HG03520 (cell line): ENCODE results near the gene IL19.
"Not testable (repeated sequence)": the region's sequence is repeated elsewhere in the genome, so short reads cannot be mapped to it uniquely, and the experiment has no call there.

Experiments
- ATAC-seq: cut with Tn5 transposase; IDR thresholded peaks from one replicate; pipeline ENCODE4 v1.9.1; 2021; ENCODE audit warnings: mild to moderate bottlenecking, moderate library complexity; ENCODE audit not compliant: unreplicated experiment

IL19 gene

DNA sequence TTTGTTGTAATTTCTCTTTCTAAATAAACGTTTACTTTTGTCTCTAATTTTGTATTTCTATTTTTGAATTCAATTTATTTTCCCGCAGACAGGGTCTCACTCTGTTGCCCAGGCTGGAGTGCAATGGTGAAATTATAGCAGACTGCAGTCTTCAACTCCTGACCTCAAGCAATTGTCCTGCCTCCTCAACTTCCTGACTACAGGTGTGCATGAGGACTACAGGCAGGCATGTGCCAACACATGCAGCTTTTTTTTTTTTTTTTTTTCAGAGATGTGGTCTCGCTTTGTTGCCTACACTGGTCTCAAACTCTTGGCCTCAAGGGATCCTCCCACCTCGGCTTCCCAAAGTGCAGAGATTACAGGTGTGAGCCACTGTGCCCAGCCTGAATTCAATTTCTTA is 58.2 kb downstream of the IL19 start:
- ATAC-seq = no peak

DNA sequence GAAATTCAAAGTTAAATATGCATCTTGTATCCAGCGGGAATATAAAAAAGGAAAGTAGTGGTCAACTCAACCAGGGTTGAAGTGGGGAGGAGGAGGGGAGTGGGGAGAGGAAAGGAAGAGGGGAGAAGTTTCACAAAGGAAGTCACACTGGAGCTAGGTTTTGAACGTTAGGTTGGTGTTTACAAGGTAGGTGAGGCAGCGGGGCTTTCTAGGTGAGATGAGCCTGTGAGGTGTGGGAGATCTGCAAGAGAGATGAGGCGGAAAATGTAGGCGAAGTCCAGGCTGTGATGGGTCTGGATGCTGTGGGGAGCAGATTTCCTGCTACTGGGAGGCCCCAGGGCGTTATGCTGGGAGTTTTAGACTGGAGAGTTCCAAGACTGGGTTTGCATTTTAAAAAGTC is 58.7 kb downstream of the IL19 start:
- no peak for ATAC-seq

DNA sequence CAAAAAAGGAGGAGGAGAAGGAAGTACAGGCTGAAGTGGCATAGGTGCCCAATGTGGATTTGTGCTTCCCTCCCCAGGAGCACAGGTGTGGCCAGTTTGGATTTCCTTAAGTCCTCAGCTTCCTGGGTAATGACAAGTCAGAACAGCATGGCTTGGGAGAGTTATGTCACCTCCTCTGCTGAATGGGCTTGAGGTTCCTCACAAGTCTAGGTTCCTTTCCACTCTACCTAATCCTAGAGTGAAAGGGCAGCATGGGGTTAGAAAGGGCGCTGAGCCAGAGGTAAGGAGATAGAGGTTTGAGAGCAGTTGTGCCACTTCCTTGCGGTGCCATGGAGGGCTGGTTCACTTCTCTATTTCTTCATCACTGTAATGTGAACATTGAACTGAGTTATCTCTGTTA is 59.3 kb downstream of the IL19 start:
- ATAC-seq = no peak

DNA sequence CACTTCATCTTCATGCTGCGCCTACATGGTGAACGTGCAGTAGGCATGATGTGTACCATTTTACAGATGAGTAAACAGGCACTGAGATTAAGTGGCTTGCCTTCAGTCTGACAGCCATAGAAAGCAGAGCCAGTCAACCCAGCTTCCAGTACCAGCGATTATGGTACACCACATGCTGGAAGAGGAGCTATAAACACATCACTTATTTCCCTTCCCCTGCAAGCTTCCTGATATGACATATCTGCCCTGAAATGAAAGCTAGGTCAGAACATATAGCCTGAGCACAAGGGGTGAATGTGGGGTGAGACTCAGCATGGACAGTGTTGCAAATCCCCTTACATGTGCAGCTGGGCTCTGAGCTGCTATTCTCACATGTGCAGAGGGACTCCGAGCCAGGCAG is 61.1 kb downstream of the IL19 start:
- ATAC-seq = no peak

DNA sequence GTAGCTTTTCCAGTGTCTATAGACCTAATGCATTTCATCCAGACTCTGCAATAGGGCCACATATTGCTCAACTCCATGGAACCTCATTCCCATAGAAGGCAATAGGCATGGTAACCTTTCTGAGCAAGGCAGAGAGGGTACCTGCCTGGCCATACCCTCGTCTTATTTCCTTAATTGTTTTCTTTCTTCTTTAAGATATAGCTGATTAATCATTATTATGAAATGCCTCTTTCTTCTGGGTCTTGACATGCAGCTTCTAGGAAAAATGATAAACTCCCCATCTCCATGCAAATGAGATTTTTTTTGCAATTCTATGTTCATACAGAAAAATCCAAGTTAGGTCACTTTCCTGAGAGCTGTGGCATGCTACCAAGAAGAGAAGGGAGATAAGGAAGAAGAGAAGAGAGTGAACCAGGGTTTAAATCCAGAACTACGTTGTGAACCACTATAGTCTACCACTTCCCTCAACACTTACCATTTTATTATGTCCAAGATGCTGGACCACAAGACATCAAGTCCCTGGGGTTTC is 61.8 kb downstream of the IL19 start:
- ATAC-seq = no peak

DNA sequence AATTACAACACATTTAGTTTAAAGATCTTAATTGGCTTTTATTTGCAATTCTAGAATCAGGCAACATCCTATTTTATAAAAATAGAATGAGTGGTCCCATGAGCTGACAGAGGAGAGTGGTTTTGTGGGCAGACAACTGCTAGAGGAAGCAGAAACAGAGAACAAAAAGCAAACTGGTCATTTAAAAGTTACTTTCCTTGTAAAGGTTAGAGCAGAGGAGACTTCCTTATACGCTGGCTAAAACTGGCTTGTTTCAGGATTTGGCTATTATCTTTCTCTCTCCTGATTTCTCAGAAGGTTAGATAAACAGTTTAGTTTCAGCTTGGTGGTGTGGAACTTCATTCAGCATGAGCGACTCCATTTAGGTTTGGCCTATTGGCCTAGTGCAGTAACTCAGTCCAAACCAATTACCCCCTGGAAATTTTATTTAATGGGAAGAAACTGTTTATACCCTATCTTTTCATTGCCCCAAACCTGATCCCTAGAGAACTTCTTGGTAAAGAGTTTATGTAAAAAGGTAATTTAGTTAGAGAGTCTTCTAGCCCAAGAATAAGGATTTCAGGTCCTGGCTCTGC is 62.6 kb downstream of the IL19 start:
- ATAC-seq = no peak

DNA sequence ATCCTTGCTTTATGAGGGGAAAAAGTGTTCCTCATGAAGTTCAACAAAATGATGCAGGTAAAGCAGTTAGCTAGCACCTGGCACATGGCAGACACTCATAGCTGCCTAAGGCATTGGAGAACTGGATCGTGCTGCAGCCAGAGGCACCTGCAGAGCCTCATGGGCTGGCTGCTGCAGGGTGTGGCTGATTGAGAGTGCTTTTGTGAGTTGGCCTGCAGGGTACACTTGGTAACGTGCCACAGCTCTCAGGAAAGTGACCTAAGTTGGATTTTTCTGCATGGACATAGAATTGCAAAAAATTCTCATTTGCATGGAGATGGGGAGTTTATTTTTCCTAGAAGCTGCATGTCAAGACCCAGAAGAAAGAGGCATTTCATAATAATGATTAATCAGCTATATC is 63.2 kb downstream of the IL19 start:
- ATAC-seq = no peak

DNA sequence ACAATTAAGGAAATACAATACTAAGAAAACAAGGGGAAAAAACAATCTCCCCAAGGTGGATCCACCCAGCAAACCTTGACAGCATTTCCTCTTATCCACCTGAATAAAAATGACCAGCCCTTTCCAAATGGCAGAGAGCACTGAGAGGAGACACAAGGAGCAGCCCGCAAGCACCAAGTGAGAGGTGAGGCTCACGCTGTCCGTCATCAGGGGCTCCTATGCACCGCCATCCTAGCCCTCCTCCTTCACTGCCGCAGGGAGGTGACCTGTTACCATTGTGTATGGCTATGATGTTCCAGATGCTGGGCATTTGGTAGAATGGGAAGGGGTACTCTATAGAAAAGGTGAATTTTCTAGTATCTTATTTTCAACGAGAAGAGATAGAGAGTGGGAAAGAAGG is 63.6 kb downstream of the IL19 start:
- ATAC-seq = no peak

DNA sequence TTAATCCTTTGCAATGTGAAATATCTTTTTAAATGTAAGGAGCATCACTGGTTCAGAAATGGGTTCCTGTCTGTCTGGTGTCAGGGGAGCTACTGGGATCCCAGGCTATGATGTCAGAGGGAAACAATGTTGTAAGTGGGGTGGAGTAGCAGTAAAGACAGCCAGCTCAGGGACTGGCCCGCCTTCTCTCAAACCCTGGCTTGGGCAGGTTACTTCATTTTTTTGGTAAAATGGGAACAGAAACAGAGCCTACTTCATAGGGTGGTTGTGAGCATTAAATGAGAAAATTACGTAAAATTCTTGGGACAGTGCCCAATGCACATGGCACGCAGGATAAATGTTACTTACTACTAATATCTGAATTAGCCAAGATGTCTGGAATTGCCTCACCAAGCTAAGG is 64.1 kb downstream of the IL19 start:
- no peak for ATAC-seq

DNA sequence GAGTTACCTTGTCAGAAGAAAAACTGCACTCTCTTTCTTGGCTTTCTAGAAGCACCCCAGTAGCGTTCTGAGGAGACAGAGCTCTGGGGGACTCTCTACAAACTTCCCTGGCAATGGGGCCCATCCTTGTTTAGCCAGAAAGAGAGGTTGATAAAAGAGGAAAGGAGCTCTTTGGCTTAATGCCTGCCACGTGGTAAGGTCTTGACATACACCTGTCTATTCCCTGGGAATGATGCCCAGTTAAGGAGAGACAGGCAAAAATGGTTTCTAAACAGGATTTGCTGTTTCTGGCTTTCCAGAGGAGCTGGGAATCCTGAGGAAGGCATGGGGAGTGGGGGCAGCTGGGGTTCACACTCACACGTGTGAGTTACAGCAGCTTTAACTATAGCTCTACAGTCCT is 64.6 kb downstream of the IL19 start:
- no peak for ATAC-seq

DNA sequence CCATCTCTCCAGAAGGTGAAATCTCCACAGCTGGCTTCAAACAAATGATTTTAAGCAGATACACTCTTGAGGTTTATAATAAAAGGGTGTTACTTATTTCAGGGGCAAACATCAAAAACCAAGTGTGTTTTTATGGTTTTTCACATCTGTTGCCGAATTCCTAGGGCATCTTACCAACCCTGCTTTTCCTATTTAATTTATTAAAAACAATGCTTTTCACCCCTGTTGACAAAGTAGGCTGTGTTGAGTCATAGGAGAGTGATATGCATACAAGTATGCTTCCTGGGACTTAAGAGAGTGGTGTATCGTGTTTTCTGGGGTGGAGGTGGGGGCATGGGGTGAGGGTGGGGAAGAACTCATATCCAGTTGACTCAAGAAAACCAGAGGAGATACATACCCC is 65.5 kb downstream of the IL19 start:
- ATAC-seq = no peak

DNA sequence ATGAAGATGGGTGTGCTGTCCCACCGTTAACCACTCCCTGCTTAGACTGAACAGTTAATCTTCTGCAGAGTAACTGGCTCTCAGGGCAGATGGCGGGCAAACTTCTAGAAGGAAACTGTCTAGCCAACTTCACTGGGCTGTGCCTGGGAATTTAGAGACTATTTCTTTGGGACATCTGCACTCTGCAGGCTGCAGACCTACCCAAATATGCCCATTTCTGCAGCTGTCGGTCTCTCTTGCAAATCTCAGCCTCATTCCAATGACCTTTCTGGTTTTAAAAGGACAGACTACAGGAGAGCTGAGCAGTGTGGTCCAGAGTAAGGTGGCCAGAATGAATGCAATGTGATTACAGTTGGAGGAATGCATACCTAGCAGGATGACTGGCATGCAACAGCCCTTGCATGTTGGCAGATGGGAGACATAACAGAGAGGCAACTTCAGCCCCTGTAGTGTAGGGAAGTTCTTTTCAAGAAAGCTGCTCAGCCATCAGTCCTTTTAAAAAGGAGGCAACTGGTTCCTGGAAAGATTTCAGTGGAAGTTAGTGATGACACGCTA is 68.5 kb downstream of the IL19 start:
- no peak for ATAC-seq

DNA sequence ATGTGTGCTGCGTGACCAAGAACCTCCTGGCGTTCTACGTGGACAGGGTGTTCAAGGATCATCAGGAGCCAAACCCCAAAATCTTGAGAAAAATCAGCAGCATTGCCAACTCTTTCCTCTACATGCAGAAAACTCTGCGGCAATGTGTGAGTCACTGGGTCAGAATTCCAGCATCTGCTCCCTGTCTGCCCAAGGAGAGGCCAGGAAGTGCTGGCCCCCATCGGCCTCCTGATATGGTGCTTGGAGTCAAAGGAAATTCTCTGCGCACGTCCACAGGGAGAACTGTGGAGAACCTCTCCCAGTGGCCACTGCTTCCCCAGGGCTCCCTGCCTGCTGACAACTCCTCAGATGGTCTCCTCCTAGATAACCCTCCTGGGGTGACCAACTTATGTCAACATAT is 69.3 kb downstream of the IL19 start:
- no peak for ATAC-seq

DNA sequence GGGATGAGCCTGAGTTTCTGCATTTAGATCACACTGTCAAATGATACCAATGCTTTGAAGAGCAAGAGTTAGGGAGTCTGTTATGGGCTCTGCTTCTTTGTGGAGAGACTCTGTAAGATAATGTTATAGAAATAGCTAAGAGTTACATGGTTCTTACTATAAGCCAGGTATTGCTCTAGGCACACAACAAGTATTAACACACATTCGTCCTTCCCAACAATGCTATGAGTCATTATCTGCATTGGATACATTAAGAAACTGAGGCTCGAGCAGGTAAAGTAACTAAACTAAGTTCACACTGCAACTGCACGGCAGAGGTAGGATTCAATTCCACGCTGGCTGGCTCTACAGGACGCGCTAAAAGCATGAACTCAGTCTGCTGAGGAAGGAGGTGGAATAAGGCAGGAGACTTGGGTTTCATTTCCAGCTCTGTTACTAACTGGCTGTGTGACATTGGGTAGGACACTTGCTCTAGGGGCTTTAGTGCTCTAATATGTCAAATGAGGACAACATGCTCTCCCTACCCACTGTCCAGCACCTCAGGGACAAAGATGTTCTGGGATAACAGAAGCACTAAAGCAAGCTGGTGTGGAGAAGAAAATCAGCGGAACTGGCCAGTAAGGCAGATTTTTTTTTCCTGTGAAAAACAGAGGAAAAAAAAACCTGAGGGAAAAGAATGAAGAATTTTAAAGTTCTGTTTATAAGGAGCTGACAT is 71.2 kb downstream of the IL19 start:
- no peak for ATAC-seq

DNA sequence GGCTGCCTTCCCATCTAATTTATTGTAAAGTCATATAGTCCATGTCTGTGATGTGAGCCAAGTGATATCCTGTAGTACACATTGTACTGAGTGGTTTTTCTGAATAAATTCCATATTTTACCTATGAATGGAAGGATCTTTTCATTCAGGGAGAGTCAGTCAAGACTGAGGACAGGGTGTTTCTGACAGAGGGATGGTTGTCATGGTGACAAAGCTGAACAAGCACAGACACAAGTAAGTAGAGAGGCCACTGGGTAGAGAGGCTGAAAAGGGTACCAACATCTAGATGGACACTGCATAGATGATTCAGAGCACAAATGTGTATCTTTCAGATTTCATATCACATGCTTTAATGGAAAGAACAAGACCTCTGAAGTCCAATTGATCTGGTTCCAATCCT is 72.3 kb downstream of the IL19 start:
- no peak for ATAC-seq

DNA sequence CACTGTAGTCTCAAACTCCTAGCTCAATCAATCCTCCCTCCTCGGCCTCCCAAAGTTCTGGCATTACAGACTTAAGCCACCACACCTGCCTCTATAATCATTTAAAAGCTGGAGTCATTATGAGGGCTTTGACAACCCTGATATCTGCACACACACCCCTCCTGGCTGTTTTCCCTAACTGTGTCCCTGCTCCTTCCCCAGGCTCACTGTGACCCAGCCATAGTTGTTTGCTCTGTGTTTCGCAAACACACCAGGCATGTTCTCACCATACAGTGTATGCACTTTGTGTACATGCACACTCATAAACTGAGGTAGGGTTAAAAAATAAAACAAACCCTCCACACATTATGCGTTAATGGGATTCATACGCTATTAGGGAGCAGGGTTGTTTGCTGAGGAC is 73.1 kb downstream of the IL19 start:
- no peak for ATAC-seq

DNA sequence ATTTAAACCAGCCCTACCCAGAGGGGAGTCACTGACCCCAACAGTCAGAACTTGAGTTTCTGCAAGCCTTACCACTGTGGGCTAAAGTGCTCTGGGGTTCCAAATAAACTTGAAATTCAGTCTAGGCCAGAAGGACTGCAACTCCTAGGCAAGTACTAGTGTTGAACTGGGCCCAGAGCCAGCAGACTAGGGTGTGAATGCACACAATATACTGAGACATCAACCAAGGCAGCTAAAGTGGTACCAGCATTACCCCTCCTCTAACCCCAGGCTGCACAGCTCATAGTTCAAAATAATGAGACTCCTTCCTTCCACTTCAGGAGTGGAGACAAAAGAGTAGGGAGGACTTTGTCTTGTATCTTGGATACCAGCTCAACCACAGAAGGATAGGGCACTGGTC is 75.9 kb downstream of the IL19 start:
- ATAC-seq = no peak

DNA sequence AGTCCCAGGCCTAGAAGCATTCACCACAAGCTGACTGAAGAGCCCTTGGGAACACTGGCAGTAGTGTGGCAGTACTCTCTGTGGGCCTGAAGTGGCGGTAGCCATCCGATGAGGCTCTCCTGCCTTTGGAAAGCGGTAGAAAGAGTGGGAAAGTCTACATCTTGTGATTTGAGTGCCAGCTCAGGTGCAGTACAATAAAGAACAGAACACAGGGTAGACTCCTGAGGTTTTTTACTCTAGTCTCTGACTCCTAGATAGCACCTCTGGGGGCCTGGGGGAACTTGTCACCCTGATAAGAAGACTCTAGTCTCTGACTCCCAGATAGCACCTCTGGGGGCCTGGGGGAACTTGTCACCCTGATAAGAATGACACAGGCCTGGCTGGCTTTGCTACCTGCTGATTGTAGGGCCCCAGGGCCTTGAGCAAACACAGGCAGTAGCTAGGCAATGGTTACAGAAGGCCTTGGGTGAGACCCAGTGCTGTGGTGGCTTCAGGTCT is 76.8 kb downstream of the IL19 start:
- ATAC-seq = no peak

DNA sequence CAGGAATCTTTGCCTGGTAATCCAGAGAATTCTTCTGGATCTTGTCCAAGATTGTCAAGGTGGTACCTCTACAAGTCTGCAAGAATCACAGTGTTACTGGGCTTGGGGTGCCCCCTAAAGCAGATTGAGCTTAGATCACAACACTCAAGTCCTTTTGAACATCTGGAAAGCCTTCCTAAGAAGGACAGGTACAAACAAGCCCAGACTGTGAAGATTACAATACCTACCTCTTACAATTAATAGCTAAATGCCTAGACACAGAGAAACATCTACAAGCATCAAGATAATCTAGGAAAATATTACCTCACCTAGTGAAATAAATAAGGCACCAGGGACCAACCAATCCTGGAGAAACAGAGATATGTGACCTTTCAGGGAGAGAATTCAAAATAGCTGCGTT is 77.4 kb downstream of the IL19 start:
- ATAC-seq = no peak

DNA sequence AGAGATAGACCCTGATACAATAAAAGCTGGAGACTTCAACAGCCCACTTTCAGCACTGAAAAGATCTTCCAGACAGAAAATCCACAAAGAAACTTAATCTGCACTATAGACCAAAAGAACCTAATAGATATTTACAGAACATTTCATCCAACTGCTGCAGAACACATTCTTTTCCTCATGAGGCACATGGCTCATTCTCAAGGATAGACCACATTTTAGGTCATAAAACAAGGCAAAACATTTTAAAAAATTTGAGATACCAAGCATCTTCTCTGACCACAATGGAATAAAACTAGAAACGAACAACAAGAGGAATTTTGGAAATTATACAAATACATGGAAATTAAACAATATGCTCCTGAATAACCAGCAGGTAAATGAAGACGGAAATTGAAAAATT is 79.8 kb downstream of the IL19 start:
- no peak for ATAC-seq

DNA sequence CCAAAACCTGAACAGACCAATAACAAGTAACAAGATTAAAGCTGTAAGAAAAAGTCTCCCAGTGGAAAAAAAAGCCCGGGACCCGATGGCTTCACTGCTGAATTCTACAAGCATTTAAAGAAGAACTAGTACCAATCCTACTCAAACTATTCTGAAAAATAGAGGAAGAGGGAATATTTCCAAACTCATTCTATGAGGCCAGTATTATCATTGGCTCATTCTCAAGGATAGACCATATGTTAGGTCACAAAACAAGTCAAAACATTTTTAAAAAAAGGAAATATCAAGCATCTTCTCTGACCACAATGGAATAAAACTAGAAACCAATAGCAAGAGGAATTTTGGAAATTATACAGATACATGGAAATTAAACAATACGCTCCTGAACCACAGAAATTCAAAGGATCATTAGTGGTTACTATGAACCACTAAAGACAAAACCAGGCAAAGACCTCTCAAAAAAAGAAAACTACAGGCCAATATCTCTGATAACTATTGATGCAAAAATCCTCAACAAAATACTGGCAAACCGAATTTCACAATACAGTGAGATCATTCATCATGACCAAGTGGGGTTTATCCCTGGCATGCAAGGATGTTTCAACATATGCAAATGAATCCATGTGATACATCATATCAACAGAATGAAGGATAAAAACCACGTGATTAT is 80.9 kb downstream of the IL19 start:
- no peak for ATAC-seq

DNA sequence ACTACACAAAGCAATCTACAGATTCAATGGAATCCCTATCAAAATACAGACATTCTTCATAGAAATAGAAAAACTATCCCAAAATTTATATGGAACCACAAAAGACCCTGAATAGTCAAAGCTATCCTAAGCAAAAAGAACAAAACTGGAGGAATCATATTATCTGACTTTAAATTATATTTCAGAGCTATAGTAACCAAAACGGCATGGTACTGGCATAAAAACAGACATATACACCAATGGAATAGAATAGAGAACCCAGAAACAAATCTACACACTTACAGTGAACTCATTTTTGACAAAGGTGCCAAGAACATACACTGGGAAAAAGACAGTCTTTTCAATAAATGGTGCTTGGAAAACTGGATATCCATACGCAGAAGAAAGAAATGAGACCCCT is 82.1 kb downstream of the IL19 start:
- not testable (repeated sequence) for ATAC-seq
